Dermis blood vessel endothelial cell (primary cell): Measurements from ENCODE around the gene FAM107B. TPM values are rescaled to one million over a fixed set of nuclear protein-coding genes. Genes with fewer than 3 reads are reported as not detected.
"Not testable (repeated sequence)": the region's sequence is repeated elsewhere in the genome, so short reads cannot be mapped to it uniquely, and the experiment has no call there.

Experiments
- DNase-seq: peaks from one replicate; pipeline ENCODE4 v3.0.0; 2010
- total RNA-seq: library from RNA; depleted of rRNA; stranded (reverse); fragments of >200 nt; gene quantifications from 2 replicates; pipeline ENCODE4 v1.2.3, GENCODE V29; 2014

FAM107B gene
- total RNA-seq, 1 donor from 2014 or later: 60.6 TPM

- DNase-seq: no peak
Measured at GRCh38 chr10:14691359-14691758, 83.3 kb downstream of the FAM107B start.

- DNase-seq: no peak
Measured at GRCh38 chr10:14688606-14689005, 86.1 kb downstream of the FAM107B start.

GRCh38 chr10:14688189-14688588 is 86.5 kb downstream of the FAM107B start:
- not testable (repeated sequence) for DNase-seq

- DNase-seq: no peak
Measured at GRCh38 chr10:14687340-14687739, 87.4 kb downstream of the FAM107B start.

GRCh38 chr10:14686356-14686755 is 88.3 kb downstream of the FAM107B start:
- DNase-seq: no peak

- DNase-seq: no peak
Measured at GRCh38 chr10:14684354-14684753, 90.3 kb downstream of the FAM107B start.

- peak; percentile 29 for DNase-seq
Measured at GRCh38 chr10:14683256-14683655, 91.4 kb downstream of the FAM107B start.

GRCh38 chr10:14681802-14682201 is 92.9 kb downstream of the FAM107B start:
- DNase-seq: no peak

GRCh38 chr10:14681305-14681704 is 93.4 kb downstream of the FAM107B start:
- no peak for DNase-seq

- DNase-seq: no peak
Measured at GRCh38 chr10:14678637-14679036, 96.1 kb downstream of the FAM107B start.

GRCh38 chr10:14676732-14677131 is 98.0 kb downstream of the FAM107B start:
- no peak for DNase-seq

GRCh38 chr10:14674376-14675050 is 100.2 kb downstream of the FAM107B start:
- DNase-seq: no peak

GRCh38 chr10:14673189-14673861 is 101.4 kb downstream of the FAM107B start:
- no peak for DNase-seq

- DNase-seq: no peak
Measured at GRCh38 chr10:14671386-14671831, 103.3 kb downstream of the FAM107B start.

- DNase-seq: no peak
Measured at GRCh38 chr10:14670551-14671240, 104.0 kb downstream of the FAM107B start.

- DNase-seq: no peak
Measured at GRCh38 chr10:14669576-14669975, 105.1 kb downstream of the FAM107B start.

GRCh38 chr10:14667781-14668180 is 106.9 kb downstream of the FAM107B start:
- DNase-seq: no peak

- DNase-seq: no peak
Measured at GRCh38 chr10:14667280-14667679, 107.4 kb downstream of the FAM107B start.

GRCh38 chr10:14665865-14666857 is 108.5 kb downstream of the FAM107B start:
- peak; percentile 19 for DNase-seq

- peak; percentile 53 for DNase-seq
Measured at GRCh38 chr10:14665304-14665703, 109.4 kb downstream of the FAM107B start.

- no peak for DNase-seq
Measured at GRCh38 chr10:14664345-14664744, 110.4 kb downstream of the FAM107B start.

- DNase-seq: no peak
Measured at GRCh38 chr10:14661818-14662217, 112.9 kb downstream of the FAM107B start.
